HepG2 (cell line): ENCODE measurements around the gene SAMD5.

Experiments
- GMEB1 ChIP-seq: sonication (generic); formaldehyde crosslinking; IDR thresholded peaks from 2 replicates; pipeline ENCODE4 v1.5.1; 2020; ENCODE audit warnings: missing genetic modification reagents, mild to moderate bottlenecking, borderline replicate concordance
- ZBTB40 ChIP-seq, 2 experiments: fragments of 450-650 bp in 1 of 2; sonication (generic) in 1 of 2; formaldehyde crosslinking in 1 of 2; IDR thresholded peaks; 2 replicates each; pipeline versions ENCODE4 v1.6.1 to v1.8.0; 2016 to 2022; ENCODE audit warnings: antibody characterized with exemption in 1 of 2, mild to moderate bottlenecking in 1 of 2, missing genetic modification reagents in 1 of 2

- TF ChIP-seq ZBTB40 (IDR thresholded peaks at IDR 0.05) (no peak), ZBTB40 (CRISPR knock-in tag; IDR thresholded peaks at IDR 0.05) (no peak), GMEB1 (CRISPR knock-in tag) (no peak)
These were observed 58.8 kb downstream of the SAMD5 start for GRCh38 chr6:147567141-147567805.
